GM21619 (cell line): Measurements from ENCODE around the gene ATP1A1.

Experiments
- ATAC-seq: cut with Tn5 transposase; IDR thresholded peaks from one replicate; pipeline ENCODE4 v1.9.1; 2021; ENCODE audit not compliant: unreplicated experiment

The ATP1A1 gene

GRCh38 chr1:116433275-116434257 lies 60.5 kb downstream of the ATP1A1 start:
- ATAC-seq = no peak

GRCh38 chr1:116434849-116435248 lies 61.8 kb downstream of the ATP1A1 start:
- no peak for ATAC-seq

- no peak for ATAC-seq
Observed at GRCh38 chr1:116435806-116436610, 63.0 kb downstream of the ATP1A1 start.

- no peak for ATAC-seq
Observed at GRCh38 chr1:116436611-116436970, 63.5 kb downstream of the ATP1A1 start.

- ATAC-seq = no peak
Observed at GRCh38 chr1:116439701-116440100, 66.7 kb downstream of the ATP1A1 start.

- ATAC-seq = no peak
Observed at GRCh38 chr1:116440731-116441130, 67.7 kb downstream of the ATP1A1 start.

GRCh38 chr1:116445534-116445933 lies 72.5 kb downstream of the ATP1A1 start:
- ATAC-seq = no peak

- no peak for ATAC-seq
Observed at GRCh38 chr1:116446686-116447085, 73.6 kb downstream of the ATP1A1 start.

- no peak for ATAC-seq
Observed at GRCh38 chr1:116448785-116449385, 75.8 kb downstream of the ATP1A1 start.

- no peak for ATAC-seq
Observed at GRCh38 chr1:116449578-116449977, 76.5 kb downstream of the ATP1A1 start.

- ATAC-seq = no peak
Observed at GRCh38 chr1:116451702-116452101, 78.7 kb downstream of the ATP1A1 start.

GRCh38 chr1:116453481-116453880 lies 80.4 kb downstream of the ATP1A1 start:
- no peak for ATAC-seq

- no peak for ATAC-seq
Observed at GRCh38 chr1:116453906-116454305, 80.9 kb downstream of the ATP1A1 start.
